HG02840 (cell line): ENCODE data around the gene RMI1.

ENCODE experiments used
- ATAC-seq: cut with Tn5 transposase; IDR thresholded peaks from one replicate; pipeline ENCODE4 v1.9.1; 2021; ENCODE audit warnings: mild to moderate bottlenecking, moderate library complexity, moderate number of reproducible peaks; ENCODE audit not compliant: unreplicated experiment, low FRiP score

RMI1 gene

DNA sequence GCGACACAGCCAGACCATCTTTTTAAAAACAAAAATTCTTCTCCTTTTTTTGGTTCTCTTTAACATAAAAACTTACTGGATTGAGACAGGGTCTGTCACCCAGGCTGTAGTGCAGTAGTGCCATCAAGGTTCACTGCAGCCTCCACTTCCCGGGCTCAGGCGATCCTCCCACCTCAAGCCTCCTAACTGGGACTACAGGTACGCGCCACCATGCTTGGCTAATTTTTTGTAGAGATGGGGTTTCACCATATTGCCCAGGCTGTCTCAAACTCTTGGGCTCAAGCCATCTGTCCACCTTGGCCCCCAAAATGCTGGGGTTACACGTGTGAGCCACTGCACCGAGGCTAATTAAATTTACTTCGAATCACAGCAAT, 14.4 kb upstream of the RMI1 start:
- ATAC-seq, result no peak

GRCh38 chr9:83967073-83967472, 13.5 kb upstream of the RMI1 start:
- no peak for ATAC-seq

- ATAC-seq, result no peak
Observed at GRCh38 chr9:83969602-83970001, 11.0 kb upstream of the RMI1 start.

- no peak for ATAC-seq
Observed at GRCh38 chr9:83971485-83971884, 9.1 kb upstream of the RMI1 start.

DNA sequence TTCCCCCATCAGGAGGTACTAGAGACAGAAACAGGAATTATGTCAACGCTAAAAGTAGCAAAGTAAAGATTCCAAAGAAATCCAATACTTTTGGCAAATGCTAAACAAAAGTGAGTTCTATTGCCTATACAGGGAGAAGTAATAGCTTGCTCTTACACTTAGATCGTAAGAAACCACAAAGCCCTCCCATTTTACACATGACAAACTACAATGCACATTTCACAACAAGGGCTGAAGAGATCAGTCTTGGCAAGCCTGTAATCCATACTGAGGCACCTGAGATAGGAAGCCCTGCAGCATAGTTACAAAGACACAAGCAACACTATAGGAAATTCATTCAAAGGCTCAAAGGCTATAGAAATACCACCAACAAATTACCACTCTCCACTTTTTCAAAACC, 8.3 kb upstream of the RMI1 start:
- ATAC-seq, result no peak

DNA sequence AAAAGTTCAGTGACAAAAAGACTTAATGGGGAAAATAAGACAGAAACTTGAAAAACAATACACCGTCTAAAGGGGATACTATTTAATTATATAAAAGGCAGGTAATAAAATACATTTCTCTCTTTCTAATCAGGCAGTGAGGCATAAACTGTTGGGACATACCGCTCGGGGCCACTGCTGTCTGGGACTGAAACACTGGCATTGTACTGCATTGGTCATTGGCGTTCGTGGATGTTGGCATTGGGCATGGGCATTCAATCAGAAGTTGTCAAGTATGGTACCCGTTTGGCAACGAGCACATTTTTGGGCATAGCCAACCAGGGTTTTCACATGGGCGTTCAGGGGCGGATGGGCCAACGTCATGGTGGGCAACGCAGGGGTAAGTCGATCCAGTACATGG, 5.3 kb upstream of the RMI1 start:
- no peak for ATAC-seq

DNA sequence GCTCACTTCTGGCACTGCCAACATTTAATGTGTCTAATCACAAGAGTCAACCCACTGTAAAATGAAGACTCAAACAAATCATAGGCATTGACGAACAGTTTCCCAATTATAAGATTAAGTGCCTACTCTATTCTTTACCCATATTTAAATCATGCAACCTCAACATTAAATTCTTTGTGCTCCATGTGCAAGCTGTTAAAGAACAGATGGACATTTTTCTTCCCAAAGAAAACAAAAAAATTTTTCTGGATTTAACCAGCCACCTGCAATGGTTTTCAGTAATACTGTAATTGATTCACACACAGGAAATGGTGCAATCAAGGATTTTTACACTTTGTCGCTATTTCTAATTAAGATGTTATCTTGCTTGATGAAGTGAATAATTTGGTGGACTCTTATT, 4.2 kb upstream of the RMI1 start:
- ATAC-seq, result no peak

DNA sequence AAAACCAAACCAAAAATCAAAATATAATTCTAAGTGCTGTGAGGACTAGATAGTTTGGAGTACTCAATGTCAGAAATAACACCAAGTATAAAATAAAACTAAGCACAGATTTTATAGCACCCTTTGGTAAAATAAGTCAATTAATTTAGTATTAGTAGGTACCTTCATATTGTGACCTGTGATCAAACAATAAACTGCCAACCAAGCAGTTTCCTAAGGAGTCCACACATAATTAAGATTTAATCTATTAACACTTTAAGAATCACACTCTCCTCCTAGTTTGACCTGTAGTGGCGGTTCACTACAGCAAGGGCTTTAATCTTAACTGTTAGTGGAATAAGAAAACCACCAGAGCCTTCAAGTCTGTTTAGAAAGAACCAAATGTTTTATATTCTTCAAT, 3.4 kb upstream of the RMI1 start:
- ATAC-seq, result no peak

DNA sequence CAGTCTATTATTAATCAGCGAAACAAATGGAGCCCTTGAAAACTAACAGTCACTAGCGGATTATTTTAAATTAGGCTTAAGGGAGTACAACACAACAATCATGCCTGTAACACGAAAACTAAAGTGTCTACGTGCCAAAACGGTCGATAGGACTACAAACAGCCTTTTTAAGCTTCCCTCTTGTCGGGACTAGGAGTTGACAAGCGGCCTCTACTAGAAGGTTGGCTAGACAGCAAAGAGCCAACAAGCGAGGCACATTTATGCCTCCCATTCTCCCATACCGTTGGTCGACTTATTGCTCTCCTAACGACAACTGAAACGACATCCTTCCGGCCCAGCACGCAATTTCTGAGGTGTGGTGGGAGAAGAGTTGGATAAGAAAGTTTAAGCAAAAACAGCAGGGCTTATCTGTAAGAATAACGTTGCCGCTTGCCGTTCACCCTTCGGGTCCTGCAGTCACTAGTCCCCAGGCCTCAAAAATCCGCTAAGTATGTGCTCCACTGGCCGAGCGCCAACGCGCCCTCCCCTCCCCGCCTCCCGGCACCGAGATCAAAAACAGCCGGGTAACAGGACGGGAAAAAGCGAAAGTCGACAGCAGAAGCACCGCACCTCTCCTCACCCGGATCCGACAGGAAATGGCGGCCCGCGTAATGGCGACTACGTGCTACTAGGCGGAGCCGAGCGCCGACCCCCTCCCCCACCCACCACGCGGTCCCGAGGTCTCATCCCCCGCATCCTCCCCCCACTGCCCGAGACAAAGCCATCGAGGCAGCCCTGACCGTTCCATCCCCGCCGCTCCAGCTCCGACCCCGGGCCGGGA, 1.4 kb upstream of the RMI1 start:
- ATAC-seq, result peak; percentile 27

GRCh38 chr9:83979812-83980394, 702 bp upstream of the RMI1 start, which contains the start of gene HNRNPK:
HNRNPK (minus strand) TSS chr9:83980215; CDS start chr9:83978252, 1,963 bp downstream.
- peak; percentile 80 for ATAC-seq

GRCh38 chr9:83981126-83981871, 694 bp downstream of the RMI1 start:
- no peak for ATAC-seq

GRCh38 chr9:83986195-83986594, 5.6 kb downstream of the RMI1 start:
- no peak for ATAC-seq

DNA sequence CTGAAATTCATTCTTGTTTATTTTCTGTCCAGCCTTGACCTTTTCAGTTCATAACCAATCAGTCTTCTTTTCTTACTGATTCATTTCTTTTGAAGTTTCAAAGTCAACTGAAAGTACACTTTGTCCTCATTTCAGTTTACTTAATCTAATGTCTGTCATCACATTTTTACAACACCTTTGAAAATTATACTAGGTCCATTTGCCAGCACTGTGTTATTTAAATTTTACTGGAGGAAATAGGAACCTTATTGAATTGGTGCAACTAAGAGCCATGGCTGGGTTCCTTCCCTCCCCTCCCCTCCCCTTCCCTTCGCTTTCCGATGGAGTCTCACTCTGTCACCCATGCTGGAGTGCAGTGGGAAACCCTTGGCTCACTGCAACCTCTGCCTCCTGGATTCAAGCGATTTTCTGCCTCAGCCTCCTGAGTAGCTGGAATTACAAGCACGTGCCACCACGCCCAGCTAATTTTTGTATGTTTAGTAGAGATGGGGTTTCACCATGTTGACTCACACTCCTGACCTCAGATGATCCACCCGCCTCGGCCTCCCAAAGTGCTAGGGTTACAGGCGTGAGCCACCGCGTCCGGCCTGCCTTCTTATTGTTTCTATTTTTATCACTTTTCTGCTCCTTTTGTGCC, 6.3 kb downstream of the RMI1 start:
- no peak for ATAC-seq

GRCh38 chr9:83987402-83987791, 6.8 kb downstream of the RMI1 start:
- no peak for ATAC-seq

DNA sequence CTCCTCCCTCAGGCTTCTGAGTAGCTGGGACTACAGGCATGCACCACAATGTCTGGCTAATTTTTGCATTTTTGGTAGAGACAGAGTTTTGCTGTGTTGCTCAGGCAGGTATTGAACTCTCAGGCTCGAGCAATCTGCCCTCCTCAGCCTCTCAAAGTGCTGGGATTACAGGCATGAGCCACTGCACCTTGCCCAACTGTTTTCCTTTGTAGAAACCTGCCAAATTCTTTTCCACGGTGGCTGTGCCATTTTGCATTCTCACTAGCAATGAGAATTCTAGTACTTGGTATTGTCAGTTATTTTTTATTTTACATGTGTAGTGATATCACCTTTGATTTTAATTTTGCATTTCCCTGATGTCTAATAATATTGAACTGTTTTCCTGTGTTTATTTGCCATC, 7.8 kb downstream of the RMI1 start:
- no peak for ATAC-seq

DNA sequence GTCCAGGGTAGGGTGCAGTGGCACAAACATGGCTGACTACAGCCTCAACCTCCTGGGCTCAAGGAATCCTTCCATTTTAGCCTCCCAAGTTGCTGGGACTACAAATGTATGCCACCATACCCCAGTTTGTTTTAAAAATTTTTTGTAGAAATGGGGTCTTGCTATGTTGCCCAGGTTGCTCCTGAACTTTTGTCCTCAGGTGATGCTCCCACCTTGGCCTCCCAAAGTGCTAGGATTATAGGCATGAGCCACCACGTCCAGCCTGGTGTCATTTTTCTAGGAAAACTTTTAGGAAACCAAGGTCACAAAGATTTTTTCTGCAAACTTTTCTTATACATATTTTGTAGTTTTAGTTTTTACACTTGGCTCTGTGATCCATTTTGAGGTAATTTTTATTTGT, 10.8 kb downstream of the RMI1 start:
- no peak for ATAC-seq

DNA sequence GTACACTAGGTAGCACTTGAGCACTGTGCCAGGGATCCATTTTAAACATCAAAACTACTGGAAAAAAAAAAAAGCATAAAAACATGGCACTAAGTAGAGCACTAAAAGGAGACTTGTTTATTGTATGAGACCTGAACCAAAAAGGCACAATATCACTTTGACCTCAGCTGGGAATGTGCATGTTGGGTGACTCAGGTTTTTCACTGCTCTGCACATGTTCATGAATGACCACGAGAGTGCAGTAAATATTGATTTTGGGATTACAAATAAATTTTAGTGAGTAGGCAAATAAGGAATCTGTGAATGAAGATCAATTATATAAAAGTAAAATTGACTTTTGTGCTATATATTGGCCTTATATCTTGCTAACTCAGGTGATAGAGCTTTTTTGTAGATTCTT, 11.8 kb downstream of the RMI1 start:
- ATAC-seq, result no peak

- no peak for ATAC-seq
Observed at GRCh38 chr9:83992901-83993300, 12.3 kb downstream of the RMI1 start.

- no peak for ATAC-seq
Observed at GRCh38 chr9:83996126-83996525, 15.5 kb downstream of the RMI1 start.

DNA sequence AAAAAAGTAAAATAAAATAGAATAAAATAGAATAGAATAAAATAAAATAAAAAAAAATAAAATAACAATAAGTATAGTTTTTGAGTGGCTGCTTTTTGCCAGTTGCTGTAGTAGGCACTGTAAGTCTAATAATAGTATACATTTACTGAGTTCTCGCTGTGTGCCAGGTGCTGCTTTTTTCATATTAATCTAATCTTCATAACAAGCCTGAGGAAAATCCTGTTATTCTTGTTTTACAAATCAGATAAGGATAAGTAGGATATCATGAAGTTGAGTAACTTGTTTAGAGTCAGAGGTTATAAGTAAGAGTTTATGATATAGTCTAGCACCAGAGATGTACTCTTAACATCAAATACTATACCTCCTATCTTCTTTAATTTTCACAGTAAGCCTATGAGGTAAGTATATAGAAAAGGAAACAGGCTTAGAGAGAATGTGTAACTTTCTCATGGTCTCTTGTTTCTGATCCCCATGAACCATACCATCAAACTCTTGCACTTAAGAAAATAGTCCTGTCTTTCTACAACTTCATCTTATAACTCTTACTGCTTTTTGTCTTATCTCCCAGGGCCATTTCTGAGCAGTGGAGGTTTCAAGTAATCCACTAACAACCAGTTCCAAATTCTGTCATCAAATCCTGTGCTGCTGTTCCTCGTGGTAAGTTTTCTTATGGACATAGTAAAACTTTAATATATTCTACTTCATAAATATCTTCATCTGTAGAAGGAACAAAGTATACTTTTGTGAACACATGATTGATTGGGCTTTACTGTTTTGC, 18.7 kb downstream of the RMI1 start:
- ATAC-seq, result no peak
